Measurements from ENCODE around the gene MTX1. TPM values are rescaled to one million over a fixed set of nuclear protein-coding genes. Genes with fewer than 3 reads are reported as not detected.
A peak's percentile ranks its signal among the peaks of the same experiment; 100 is the strongest.

Gene MTX1
- total RNA-seq, 1 donor from 2014 or later: 38.8 TPM

- H3K36me3 Mint-ChIP-seq (ENCODE audit: low read depth, unreplicated experiment): peaks cover 20% of the 10 kb centered on the region
- no peak overlapping the region for H3K27ac Mint-ChIP-seq (ENCODE audit: unreplicated experiment)
- peaks cover 7% of the 10 kb centered on the region for H3K27me3 Mint-ChIP-seq (ENCODE audit: unreplicated experiment)
- DNase-seq (ENCODE audit: low spot score): no peak
- H3K4me1 Mint-ChIP-seq (ENCODE audit: unreplicated experiment): peaks cover 15% of the 10 kb centered on the region
- H3K9me3 Mint-ChIP-seq (ENCODE audit: unreplicated experiment): no peaks in the 10 kb centered on the region
- TF ChIP-seq, protein P1, sequence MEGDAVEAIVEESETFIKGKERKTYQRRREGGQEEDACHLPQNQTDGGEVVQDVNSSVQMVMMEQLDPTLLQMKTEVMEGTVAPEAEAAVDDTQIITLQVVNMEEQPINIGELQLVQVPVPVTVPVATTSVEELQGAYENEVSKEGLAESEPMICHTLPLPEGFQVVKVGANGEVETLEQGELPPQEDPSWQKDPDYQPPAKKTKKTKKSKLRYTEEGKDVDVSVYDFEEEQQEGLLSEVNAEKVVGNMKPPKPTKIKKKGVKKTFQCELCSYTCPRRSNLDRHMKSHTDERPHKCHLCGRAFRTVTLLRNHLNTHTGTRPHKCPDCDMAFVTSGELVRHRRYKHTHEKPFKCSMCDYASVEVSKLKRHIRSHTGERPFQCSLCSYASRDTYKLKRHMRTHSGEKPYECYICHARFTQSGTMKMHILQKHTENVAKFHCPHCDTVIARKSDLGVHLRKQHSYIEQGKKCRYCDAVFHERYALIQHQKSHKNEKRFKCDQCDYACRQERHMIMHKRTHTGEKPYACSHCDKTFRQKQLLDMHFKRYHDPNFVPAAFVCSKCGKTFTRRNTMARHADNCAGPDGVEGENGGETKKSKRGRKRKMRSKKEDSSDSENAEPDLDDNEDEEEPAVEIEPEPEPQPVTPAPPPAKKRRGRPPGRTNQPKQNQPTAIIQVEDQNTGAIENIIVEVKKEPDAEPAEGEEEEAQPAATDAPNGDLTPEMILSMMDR (IDR thresholded peaks at IDR 0.05; ENCODE audit: unreplicated experiment): no peak
- H3K4me3 Mint-ChIP-seq (ENCODE audit: unreplicated experiment): peak overlapping the region; percentile 63
Observed at GRCh38 chr1:155178441-155179111, 29.9 kb upstream of the MTX1 start.

GRCh38 chr1:155179112-155180031 is 29.1 kb upstream of the MTX1 start:
- Mint-ChIP-seq H3K4me1 (ENCODE audit: unreplicated experiment) (peaks cover 10% of the 10 kb centered on the region), H3K9me3 (ENCODE audit: unreplicated experiment) (no peaks in the 10 kb centered on the region), H3K27ac (ENCODE audit: unreplicated experiment) (no peak overlapping the region), H3K4me3 (ENCODE audit: unreplicated experiment) (peak overlapping the region; percentile 63), H3K36me3 (ENCODE audit: low read depth, unreplicated experiment) (peaks cover 21% of the 10 kb centered on the region), H3K27me3 (ENCODE audit: unreplicated experiment) (peaks cover 4% of the 10 kb centered on the region)
- TF ChIP-seq, protein P1 (IDR thresholded peaks at IDR 0.05; ENCODE audit: unreplicated experiment): no peak
- no peak for DNase-seq (ENCODE audit: low spot score)

- H3K27me3 Mint-ChIP-seq (ENCODE audit: unreplicated experiment): peaks cover 4% of the 10 kb centered on the region
- no peaks in the 10 kb centered on the region for H3K9me3 Mint-ChIP-seq (ENCODE audit: unreplicated experiment)
- peaks cover 3% of the 10 kb centered on the region for H3K4me1 Mint-ChIP-seq (ENCODE audit: unreplicated experiment)
- no peak overlapping the region for H3K27ac Mint-ChIP-seq (ENCODE audit: unreplicated experiment)
- no peak overlapping the region for H3K4me3 Mint-ChIP-seq (ENCODE audit: unreplicated experiment)
- H3K36me3 Mint-ChIP-seq (ENCODE audit: low read depth, unreplicated experiment): peaks cover 18% of the 10 kb centered on the region
- no peak for DNase-seq (ENCODE audit: low spot score)
- TF ChIP-seq, protein P1 (IDR thresholded peaks at IDR 0.05; ENCODE audit: unreplicated experiment): no peak
Observed at GRCh38 chr1:155181371-155182051, 27.0 kb upstream of the MTX1 start.

DNA sequence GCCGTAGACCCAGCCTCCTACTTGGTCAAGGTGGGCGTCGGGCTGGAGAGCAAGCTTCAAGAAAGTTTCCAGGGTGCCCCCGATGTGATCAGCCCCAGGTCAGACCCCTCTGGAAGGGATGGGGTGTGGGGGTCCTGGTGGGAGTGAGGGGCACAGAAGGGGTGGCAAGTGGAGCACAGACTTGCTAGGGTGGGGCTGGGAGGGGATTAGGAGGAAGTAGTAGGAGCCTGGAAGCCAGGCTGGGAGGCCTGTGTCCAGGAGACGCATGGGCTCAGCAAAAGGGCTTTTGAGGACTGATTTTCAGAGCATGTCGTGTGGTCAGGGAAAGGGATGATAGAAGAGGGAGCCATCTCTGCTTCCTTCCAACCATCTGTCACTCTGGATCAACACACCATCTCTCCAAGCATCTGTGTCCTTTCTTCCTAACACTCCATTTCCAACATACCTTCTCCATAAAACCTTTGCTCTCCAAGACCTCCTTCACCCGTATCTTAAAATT is 26.4 kb upstream of the MTX1 start:
- no peaks in the 10 kb centered on the region for H3K9me3 Mint-ChIP-seq (ENCODE audit: unreplicated experiment)
- DNase-seq (ENCODE audit: low spot score): no peak
- H3K27me3 Mint-ChIP-seq (ENCODE audit: unreplicated experiment): peaks cover 3% of the 10 kb centered on the region
- TF ChIP-seq, protein P1 (IDR thresholded peaks at IDR 0.05; ENCODE audit: unreplicated experiment): no peak
- H3K27ac Mint-ChIP-seq (ENCODE audit: unreplicated experiment): no peak overlapping the region
- H3K4me3 Mint-ChIP-seq (ENCODE audit: unreplicated experiment): no peak overlapping the region
- H3K36me3 Mint-ChIP-seq (ENCODE audit: low read depth, unreplicated experiment): peaks cover 15% of the 10 kb centered on the region
- H3K4me1 Mint-ChIP-seq (ENCODE audit: unreplicated experiment): no peaks in the 10 kb centered on the region
